Activated CD4-positive, alpha-beta T cell treated with anti-CD3 and anti-CD28 coated beads for 36 hours (primary cell): ENCODE data around the gene EXOC3L2. TPM values are rescaled to one million over a fixed set of nuclear protein-coding genes. Genes with fewer than 3 reads are reported as not detected.
A peak's percentile ranks its signal among the peaks of the same experiment; 100 is the strongest.

Experiments used
- ATAC-seq: fragments of 200-7000 bp; cut with Tn5 transposase; one replicate; pipeline ENCODE4 v1.10.0; 2021; ENCODE audit warnings: mild to moderate bottlenecking, moderate library complexity
- CTCF ChIA-PET: fragments of 350-600 bp; sonication (Branson Sonifier 250); formaldehyde crosslinking; loops from one replicate; lab custom pipeline; 2021; ENCODE audit warnings: antibody characterized with exemption; lab: Charles Lee
- POLR2A ChIA-PET: fragments of 350-600 bp; sonication (Branson Sonifier 250); formaldehyde crosslinking; loops from one replicate; lab custom pipeline; 2021; ENCODE audit warnings: antibody characterized with exemption, inconsistent platforms; lab: Charles Lee
- DNase-seq: peaks from one replicate; pipeline ENCODE4 v3.0.0-alpha.2; 2020
- H3K27ac Mint-ChIP-seq: one replicate; pipeline ENCODE4 v1.8.0; 2021; ENCODE audit warnings: mixed read lengths
- H3K27me3 Mint-ChIP-seq: one replicate; pipeline ENCODE4 v1.8.0; 2021; ENCODE audit warnings: mixed read lengths
- H3K36me3 Mint-ChIP-seq: one replicate; pipeline ENCODE4 v1.8.0; 2021; ENCODE audit warnings: low read depth, mixed read lengths
- H3K4me1 Mint-ChIP-seq: one replicate; pipeline ENCODE4 v1.8.0; 2021; ENCODE audit warnings: mixed read lengths
- H3K4me3 Mint-ChIP-seq: one replicate; pipeline ENCODE4 v1.8.0; 2021; ENCODE audit warnings: mild to moderate bottlenecking, moderate library complexity, mixed read lengths
- H3K9me3 Mint-ChIP-seq: one replicate; pipeline ENCODE4 v1.8.0; 2021; ENCODE audit warnings: low read depth, mixed read lengths
- intact Hi-C, 2 experiments: fragments of 100-400 bp; cut with DNase I in 1 of 2; cut with micrococcal nuclease in 1 of 2; formaldehyde crosslinking; loops; one replicate each; pipeline versions ENCODE4 v1.14.2 to v1.15.1; 2022 to 2024; cut with DNase I, micrococcal nuclease
- total RNA-seq, 2 experiments: library from RNA; stranded (reverse); gene quantifications; one replicate each; pipeline ENCODE4 v1.2.3, GENCODE V29; 2021

The EXOC3L2 gene
- total RNA-seq, 2 experiments from 2014 or later = not detected

DNA sequence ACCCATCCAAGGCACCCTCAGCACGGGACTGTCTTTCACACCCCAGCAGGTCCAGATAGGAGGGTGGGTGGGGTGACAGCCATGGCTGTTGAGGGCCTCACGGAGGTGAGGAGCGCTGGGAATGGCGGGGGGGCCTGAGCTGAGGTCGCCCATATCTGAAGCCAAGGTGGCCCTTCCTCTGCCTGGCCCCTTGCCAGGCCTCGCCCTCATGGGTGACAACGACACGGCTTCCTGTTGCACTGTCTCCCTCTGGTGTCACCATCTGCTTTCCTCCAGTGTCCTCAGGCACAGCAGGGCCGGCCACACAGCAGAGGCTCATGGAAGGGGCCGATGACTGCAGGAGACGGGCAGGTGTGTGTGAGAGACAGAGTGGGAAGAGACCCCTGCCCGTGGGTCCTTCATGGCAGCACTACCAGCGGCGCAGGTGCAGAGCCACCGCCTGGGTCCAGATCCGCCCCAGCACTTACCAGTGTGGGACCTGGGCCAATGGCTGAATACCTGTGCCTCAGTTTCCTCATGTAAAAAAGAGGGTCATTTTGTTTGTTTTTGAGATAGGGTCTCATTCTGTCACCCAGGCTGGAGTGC lies 76.3 kb downstream of the EXOC3L2 start:
- intact Hi-C loops = no loop called here
- CTCF ChIA-PET = no interaction called here

DNA sequence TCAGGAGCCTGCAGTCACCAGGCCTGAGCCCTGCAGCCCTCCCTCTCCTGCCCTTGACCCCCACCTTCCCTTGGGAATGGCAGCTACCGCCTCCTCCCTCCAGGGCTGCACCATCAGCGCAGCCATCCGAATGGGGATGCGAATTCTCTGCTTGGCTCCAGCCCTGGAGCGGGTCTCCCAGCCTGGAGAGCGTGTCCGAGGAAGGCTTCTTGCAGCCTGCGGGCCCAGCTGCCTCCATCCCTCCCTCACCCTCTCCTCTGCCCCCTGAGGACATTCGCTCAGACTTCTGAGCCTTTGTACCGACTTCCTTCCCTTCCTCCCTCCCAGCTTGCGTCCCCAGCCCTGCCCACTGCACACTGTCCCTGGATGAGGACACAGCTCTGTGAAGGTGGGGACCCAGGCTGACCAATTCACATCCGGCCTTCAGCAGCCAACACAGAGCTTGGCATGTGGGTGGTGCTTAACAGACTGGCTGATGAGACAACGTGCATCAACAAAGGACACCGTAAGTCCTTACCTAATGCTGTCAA lies 78.4 kb downstream of the EXOC3L2 start:
- Mint-ChIP-seq H3K4me1 (peaks cover 28% of the 10 kb centered on the region), H3K27me3 (no peaks in the 10 kb centered on the region), H3K27ac (no peak overlapping the region), H3K36me3 (no peaks in the 10 kb centered on the region), H3K9me3 (no peaks in the 10 kb centered on the region), H3K4me3 (no peak overlapping the region)
- CTCF ChIA-PET = interaction anchor here (0.7 to 1.2 kb wide), 2 partner anchors 11 to 16 kb away, joined by 3 read pairs; partner anchors contain the start of gene TRAPPC6A
- POLR2A ChIA-PET = no interaction called here
- ATAC-seq = no peak
- no peak for DNase-seq
- intact Hi-C loops = no loop called here

More for the DNA sequence above, 76.3 kb downstream of the EXOC3L2 start:
- H3K9me3 Mint-ChIP-seq = no peaks in the 10 kb centered on the region
- H3K4me1 Mint-ChIP-seq = peaks cover 36% of the 10 kb centered on the region
- no peaks in the 10 kb centered on the region for H3K27me3 Mint-ChIP-seq
- no peak for ATAC-seq
- POLR2A ChIA-PET = no interaction called here
- H3K27ac Mint-ChIP-seq = no peak overlapping the region
- H3K4me3 Mint-ChIP-seq = no peak overlapping the region
- DNase-seq = no peak
- H3K36me3 Mint-ChIP-seq = no peaks in the 10 kb centered on the region

DNA sequence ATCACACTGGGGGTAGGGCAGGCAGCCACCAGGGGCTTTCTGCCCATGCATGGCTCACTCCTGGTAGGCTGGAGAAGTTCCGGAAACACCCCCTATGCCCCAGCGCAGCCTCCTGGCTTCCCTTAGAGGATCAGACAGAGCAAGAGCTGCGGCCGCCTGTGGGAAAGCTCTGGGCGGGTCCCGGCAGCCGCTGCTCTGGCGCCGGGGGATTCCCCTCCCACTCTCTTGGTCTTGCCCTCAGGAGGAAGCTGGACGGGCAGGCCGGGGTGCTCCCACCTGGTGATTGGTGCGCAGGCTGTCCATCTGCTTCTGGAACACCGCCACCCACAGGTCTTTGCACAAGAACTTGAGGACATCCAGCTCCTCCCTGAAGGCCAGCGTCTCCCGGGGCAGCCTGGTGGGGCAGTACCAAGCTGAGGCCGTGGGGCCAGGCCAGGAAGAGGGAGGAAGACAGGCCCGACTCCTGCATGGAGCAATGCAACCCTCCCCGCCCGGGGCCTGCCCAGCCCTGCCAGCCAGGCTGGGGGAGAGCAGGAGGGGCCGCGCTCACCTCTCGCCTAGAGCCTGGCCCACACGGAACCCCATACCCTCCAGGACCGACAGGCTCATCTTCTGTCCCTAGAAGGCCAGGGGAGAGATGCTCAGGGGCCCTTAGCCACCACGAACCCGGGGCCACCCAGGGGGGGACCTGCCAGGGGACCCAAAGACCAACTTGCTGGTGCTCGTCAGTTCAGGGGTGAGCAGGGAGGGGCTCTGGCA lies 80.5 kb downstream of the EXOC3L2 start:
- ChIA-PET CTCF (interaction anchor here (0.7 to 1.4 kb wide), 2 partner anchors 15 to 72 kb away, joined by 3 to 5 read pairs; partner anchors contain the start of gene PPP1R37), POLR2A (no interaction called here)
- intact Hi-C loops = no loop called here
- H3K36me3 Mint-ChIP-seq = no peaks in the 10 kb centered on the region
- no peak overlapping the region for H3K4me3 Mint-ChIP-seq
- no peaks in the 10 kb centered on the region for H3K27me3 Mint-ChIP-seq
- H3K27ac Mint-ChIP-seq = no peak overlapping the region
- ATAC-seq (peak; percentile 88), DNase-seq (peak; percentile 75)
- H3K9me3 Mint-ChIP-seq = no peaks in the 10 kb centered on the region
- peaks cover 11% of the 10 kb centered on the region for H3K4me1 Mint-ChIP-seq

DNA sequence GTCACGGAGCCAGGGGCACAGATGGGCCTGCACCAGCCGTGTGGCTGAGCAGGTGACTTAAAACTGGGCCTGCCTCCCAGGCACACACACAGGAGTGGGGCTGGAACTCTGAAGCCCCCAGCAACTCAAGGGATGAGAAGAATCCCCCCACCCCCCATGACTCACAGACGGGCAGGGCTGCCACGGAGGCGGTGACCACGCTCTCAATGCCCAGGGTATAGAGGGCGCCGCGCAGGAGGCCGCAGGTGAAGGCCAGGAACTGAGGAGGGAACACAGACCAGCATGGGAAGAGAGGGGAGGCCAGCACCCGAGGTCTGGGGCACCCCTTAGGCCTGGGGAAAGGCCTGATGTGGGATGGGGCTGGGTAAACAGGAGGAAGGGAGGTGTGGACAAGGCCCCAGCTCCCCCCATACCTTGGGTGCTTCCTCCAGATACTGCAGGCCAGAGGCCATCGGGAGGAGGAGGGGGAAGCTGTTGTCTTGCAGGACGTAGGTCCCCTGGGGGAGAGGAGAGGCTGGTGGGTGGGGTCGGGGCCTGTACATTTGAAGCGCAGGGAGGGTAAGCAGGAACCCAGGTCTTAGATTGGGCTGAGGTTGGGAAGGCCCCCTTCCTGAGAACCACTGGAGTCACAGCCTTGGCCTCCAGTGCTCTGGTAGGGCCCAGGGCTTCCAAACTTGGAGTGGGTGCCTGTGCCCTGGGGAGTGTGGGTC lies 81.3 kb downstream of the EXOC3L2 start:
- POLR2A ChIA-PET = no interaction called here
- Mint-ChIP-seq H3K4me1 (peaks cover 11% of the 10 kb centered on the region), H3K27ac (peak overlapping the region; percentile 19), H3K36me3 (no peaks in the 10 kb centered on the region), H3K9me3 (no peaks in the 10 kb centered on the region), H3K27me3 (no peaks in the 10 kb centered on the region), H3K4me3 (no peak overlapping the region)
- intact Hi-C loops = no loop called here
- CTCF ChIA-PET = interaction anchor here (1.4 kb wide), 1 partner anchor 72 kb away, joined by 5 read pairs; the partner anchor contains the start of gene PPP1R37
- DNase-seq (no peak), ATAC-seq (no peak)

DNA sequence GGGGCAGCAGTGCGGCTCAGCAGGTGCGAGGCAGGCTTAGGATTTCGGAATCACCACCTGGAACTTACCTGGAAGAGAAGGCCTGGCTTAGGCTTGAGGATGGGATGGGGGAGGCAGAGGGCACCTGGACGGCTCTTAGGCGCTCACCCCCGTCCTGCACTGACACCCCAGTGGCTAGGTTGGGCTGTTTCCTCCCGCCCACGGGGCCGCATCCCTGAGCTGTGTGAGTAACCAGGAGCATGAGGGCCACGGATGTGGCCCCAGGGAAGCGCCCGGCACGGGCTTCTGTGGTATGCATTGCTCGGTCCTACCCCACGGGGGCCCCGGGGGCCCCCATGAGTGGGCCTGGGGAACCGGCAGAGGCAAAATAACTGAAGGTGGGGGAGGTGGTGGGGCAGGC lies 82.1 kb downstream of the EXOC3L2 start:
- no peak for DNase-seq
- intact Hi-C loops = no loop called here
- no peaks in the 10 kb centered on the region for H3K27me3 Mint-ChIP-seq
- H3K27ac Mint-ChIP-seq = no peak overlapping the region
- H3K9me3 Mint-ChIP-seq = no peaks in the 10 kb centered on the region
- no peaks in the 10 kb centered on the region for H3K36me3 Mint-ChIP-seq
- no peak overlapping the region for H3K4me3 Mint-ChIP-seq
- CTCF ChIA-PET = no interaction called here
- peaks cover 11% of the 10 kb centered on the region for H3K4me1 Mint-ChIP-seq
- no peak for ATAC-seq
- POLR2A ChIA-PET = no interaction called here

DNA sequence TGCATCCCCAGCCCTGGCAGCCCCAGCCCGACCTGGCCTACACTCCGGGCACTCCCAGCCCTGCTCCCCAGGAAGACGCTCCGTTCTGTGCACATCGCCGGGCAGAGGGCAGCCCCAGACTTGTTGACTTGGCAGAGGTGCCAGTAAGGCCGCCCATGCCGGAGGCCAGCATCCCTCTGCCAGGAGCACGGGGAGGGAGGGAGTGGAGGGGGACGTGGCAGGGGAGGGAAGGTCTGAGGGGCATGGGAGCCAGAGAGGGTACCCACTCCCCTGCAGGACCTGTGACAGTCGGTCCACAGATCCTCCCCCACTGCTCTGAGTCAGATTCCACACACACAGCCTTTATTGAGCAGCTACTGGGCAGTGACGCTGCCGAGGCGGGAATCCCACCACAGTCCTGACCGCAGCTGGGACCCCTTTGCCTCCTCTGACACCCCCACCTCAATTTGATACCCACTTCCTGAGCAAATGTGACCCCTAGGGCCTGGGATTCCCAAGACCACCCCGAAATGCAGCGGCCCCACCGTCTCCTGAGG lies 82.5 kb downstream of the EXOC3L2 start:
- Mint-ChIP-seq H3K9me3 (no peaks in the 10 kb centered on the region), H3K27me3 (no peaks in the 10 kb centered on the region), H3K4me3 (no peak overlapping the region), H3K27ac (no peak overlapping the region), H3K4me1 (peaks cover 11% of the 10 kb centered on the region), H3K36me3 (no peaks in the 10 kb centered on the region)
- no peak for ATAC-seq
- POLR2A ChIA-PET = no interaction called here
- no peak for DNase-seq
- CTCF ChIA-PET = no interaction called here
- intact Hi-C loops = no loop called here

Other genes starting within 250 kb of the EXOC3L2 start
- gene RELB, start 243.9 kb downstream of the EXOC3L2 start, total RNA-seq = 10 to 100 TPM; 43.8 to 51.2 TPM
- 100 to 1,000 TPM; 101 to 103 TPM for gene CLASRP, start 206.4 kb downstream of the EXOC3L2 start, total RNA-seq
- gene ZNF296, start 168.9 kb downstream of the EXOC3L2 start, total RNA-seq = 1 to 10 TPM; 3.1 to 4.8 TPM
- gene GEMIN7, start 166.1 kb downstream of the EXOC3L2 start, total RNA-seq = 10 to 100 TPM; 35.4 to 35.5 TPM
- 10 to 100 TPM; 12.5 to 14.1 TPM for gene PPP1R37, start 152.2 kb downstream of the EXOC3L2 start, total RNA-seq
- gene NKPD1, start 84.4 kb downstream of the EXOC3L2 start, total RNA-seq = under 1 TPM; 0.09 to 0.11 TPM
- 10 to 100 TPM; 18.3 to 25.1 TPM for gene TRAPPC6A, start 67.2 kb downstream of the EXOC3L2 start, total RNA-seq
- 10 to 100 TPM; 10.7 to 11.2 TPM for gene BLOC1S3, start 66.6 kb downstream of the EXOC3L2 start, total RNA-seq
- gene MARK4, start 5.9 kb upstream of the EXOC3L2 start, total RNA-seq = 10 to 100 TPM; 19.1 to 19.6 TPM
- not detected for gene CKM, start 77.5 kb upstream of the EXOC3L2 start, total RNA-seq
- gene KLC3, start 95.3 kb upstream of the EXOC3L2 start, total RNA-seq = under 1 TPM; 0.11 to 0.14 TPM
- 10 to 100 TPM; 27.5 to 30.4 TPM for gene ERCC2, start 125.2 kb upstream of the EXOC3L2 start, total RNA-seq
- gene PPP1R13L, start 159.7 kb upstream of the EXOC3L2 start, total RNA-seq = 10 to 100 TPM; 15.2 to 17.8 TPM
- gene POLR1G, start 161.2 kb upstream of the EXOC3L2 start, total RNA-seq = 10 to 100 TPM; 15.8 to 18.4 TPM
- 10 to 100 TPM; 58.1 to 71.8 TPM for gene ERCC1, start 178.5 kb upstream of the EXOC3L2 start, total RNA-seq
- 1 to 10 TPM; 7.3 to 7.7 TPM for gene FOSB, start 222.6 kb upstream of the EXOC3L2 start, total RNA-seq